Measurements from ENCODE around the gene GALE.
"Not testable (repeated sequence)": the region's sequence is repeated elsewhere in the genome, so short reads cannot be mapped to it uniquely, and the experiment has no call there.

GALE gene

DNA sequence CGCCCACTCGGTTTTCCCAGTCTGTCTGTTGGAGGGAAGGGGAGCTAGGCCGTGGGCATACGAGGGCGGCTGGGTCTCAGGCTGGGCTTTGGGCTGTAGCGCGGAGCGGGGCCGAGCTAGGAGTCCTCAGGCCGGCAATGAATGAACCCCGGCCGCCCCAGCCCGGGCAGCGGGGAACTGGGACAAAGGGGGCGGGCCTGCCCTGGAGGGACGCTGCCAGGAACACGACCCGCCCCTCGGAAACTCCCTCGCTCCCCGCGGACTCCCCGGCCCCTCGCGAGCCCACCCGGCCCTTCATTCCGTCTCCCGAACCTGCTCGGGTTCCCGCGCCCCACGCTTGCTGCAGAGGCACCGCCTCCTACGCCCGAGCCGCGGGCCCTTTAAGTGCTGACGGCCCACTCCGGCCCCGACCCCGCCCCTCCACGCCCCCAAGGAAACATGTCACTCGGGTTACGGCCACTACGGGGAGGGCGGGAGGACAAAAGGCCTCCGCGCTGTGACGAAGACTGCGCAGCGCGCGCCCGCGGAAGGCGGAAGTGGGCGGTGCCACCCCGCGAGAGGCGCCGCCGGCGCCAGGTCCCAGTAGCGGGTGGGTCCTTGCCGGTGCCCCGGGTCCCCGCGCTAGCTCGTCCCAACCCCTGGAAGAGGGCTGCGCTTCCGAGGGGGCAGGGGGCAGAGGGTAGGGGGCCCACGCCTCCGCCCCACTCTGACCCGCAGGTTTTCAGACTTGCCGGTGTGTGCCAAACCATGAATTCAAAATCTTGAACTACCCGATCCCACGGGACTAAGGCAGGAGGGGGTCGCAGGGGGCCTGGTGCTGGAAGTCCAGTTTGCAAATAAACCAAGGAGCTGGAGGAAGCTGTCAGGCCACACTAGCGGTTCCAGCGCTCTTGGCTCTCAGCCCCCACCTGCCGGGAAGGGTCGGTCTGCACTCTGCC, at the start of gene GALE:
Gene GALE (minus strand): TSS at position 355 of the 938 bp plus-strand sequence. CDS start 1,747 bp downstream, outside the sequence.
- FAIRE-seq, result no peak

GRCh38 chr1:23848673-23849616, 48.4 kb upstream of the GALE start:
- no peak for FAIRE-seq

DNA sequence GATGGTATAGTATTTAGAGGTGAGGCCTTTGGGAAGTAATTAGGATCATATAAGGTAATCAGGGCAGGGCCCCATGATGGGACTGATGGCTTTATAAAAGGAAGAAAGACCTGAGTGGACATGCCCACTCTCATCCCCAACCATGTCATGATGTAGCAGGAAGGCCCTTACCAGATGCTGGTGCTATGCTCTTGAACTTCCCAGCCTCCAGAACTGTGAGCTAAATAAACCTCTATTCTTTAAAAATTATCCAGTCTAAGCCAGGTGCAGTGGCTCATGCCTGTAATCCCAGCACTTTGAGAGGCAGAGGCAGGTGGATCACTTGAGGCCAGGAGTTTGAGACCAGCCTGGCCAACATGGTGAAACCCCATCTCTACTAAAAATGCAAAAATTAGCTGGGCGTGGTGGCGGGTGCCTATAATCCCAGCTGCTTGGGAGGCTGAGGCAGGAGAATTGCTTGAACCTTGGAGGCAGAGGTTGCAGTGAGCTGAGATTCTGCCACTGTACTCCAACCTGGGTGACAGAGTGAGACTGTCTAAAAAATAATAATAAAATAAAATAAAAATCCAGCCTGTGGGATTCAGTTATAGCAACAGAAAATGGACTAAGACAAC, 47.0 kb upstream of the GALE start:
- FAIRE-seq, result not testable (repeated sequence)

- no peak for FAIRE-seq
These were observed 44.6 kb upstream of the GALE start for GRCh38 chr1:23845163-23845562.

DNA sequence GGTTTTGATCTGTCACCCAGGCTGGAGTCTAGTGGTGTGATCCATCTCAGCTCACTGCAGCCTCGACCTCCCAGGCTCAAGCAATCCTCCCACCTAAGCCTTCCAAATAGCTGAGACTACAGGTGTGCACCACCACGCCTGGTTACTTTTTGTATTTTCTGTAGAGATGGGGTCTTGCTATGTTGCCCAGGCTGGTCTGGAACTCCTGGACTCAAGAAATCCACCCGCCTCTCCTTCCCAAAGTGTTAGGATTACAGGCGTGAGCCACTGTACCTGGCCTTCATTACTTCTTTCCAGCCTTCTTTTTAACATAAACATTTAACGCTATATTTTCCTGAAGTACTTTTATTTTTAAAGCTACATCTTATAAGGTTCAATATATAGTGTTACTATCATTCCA, 43.1 kb upstream of the GALE start:
- FAIRE-seq, result no peak

GRCh38 chr1:23838401-23838866, 37.9 kb upstream of the GALE start:
- FAIRE-seq, result no peak

GRCh38 chr1:23837908-23838307, 37.4 kb upstream of the GALE start:
- no peak for FAIRE-seq

DNA sequence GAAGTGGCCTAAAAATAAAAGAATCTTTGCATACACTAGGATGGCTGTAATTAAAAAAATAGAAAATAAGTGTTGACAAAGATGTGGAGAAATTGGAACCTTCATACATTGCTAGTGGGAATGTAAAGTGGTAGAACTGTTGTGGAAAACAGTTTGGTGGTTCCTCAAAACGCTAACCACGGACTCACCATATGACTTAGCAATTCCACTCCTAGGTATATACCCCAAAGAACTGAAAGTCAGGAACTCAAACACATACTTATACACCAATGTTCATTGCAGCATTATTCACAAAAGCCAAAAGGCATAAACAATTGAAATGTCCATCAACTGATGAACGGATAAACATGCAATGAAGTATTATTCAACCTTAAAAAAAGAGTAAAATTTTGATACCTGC, 35.5 kb upstream of the GALE start:
- no peak for FAIRE-seq

GRCh38 chr1:23834156-23834555, 33.6 kb upstream of the GALE start:
- FAIRE-seq, result not testable (repeated sequence)

DNA sequence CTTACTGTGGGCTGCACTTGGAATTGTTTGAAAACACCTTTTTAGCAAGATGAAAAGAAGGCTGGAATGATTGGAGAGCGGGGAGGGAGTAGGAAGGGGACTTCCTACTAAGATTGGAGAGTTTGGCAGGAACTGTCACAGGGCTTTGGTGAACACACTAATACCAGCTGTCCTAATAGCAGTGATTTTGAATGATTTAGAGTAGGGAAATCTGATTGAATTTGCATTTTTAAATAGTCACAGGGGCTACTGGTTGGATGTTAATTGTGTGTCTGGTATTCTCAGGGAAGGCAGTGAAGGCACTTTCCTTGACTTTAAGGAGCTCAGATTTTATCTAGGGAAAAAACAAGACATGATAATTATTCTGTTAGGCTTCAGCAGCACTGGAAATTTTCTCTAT, 27.2 kb upstream of the GALE start:
- FAIRE-seq, result no peak

DNA sequence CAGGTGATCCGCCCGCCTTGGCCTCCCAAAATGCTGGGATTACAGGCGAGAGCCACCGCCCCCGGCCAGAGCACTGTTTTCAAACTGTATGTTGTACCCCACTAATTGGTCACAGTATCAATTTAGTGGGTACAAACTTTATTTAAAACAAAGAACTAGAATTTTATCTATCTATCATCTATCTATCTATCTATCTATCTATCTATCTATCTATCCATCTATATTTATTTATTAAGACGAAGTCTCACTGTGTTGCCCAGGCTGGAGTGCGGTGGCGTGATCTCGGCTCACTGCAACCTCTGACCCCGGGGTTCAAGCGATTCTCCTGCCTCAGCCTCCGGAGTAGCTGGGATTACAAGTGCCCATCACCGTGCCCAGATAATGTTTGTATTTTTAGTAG, 26.0 kb upstream of the GALE start:
- not testable (repeated sequence) for FAIRE-seq

GRCh38 chr1:23825762-23826522, 25.4 kb upstream of the GALE start:
- no peak for FAIRE-seq

DNA sequence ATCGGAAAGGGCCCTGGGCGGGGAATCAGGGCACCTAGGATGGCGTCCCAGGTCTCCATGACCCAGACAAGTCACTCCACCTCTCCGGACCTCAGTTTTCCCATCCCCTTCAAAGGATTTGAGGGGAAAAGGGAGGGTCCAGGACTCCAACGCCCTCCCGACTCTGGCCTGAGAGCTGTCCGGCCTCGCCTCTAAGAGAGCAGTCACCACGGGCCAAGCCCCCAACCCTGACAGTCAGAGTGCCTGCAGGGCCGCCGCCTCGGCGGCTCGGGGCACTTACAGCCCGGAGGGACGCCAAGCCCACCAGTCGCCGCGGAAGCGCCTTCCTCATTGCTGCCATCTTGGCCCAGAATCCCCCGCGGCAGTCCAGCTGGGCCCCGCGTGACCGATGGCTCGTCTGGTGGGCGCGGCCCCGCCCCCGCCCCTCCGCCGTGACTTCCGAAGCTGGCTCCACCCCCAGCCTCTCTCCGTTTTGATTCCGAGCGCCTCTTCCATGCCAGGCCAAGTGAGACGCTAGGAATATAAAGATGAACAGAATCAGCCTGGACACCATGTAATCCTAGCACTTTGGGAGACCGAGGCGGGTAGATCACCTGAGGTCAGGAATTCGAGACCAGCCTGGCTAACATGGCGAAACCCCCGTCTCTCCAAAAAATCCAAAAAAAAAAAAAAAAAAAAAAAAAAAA, 24.7 kb upstream of the GALE start, which contains the start of gene HMGCL:
Gene HMGCL (minus strand): TSS at position 354 of the 686 bp plus-strand sequence. CDS start 14 bp downstream, at position 340.
- FAIRE-seq, result no peak

DNA sequence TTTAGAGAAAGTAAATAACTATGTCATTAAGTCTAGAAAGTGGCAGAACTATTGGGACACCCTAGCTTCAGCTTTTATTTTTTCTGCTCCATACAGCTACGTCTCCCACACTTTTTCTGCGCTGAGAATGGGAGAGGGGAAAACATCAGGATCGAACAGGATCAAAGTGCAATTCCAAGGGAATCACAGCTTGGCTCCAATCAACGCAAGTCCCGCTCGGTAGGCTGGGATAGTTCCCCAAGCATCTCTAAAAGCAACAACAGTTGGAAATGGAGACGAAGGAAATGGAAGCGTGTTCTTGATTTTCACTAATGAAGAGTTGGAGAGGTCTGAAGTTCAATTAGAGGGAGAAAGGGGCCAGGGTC, 24.1 kb upstream of the GALE start:
- no peak for FAIRE-seq

DNA sequence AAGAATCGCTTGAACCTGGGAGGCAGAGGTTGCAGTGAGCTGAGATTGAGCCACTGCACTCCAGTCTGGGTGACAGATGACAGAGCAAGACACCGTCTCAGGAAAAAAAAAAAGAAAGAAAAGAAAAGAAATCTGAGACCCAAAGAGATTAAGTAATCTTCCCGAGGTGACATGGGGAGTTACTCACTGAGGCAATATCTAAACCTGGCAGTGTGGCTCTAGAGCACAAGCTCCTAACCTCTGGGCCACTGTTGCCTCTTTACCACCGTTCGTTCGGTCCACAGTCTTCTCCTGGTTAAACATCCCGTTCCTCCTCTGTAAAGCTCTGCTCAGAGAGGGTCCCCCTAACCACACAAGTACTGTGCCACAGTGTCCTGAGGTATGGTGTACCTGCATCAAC, 23.2 kb upstream of the GALE start:
- no peak for FAIRE-seq

- FAIRE-seq, result no peak
These were observed 17.1 kb upstream of the GALE start for GRCh38 chr1:23817633-23818032.

- FAIRE-seq, result no peak
These were observed 16.4 kb upstream of the GALE start for GRCh38 chr1:23816906-23817305.

DNA sequence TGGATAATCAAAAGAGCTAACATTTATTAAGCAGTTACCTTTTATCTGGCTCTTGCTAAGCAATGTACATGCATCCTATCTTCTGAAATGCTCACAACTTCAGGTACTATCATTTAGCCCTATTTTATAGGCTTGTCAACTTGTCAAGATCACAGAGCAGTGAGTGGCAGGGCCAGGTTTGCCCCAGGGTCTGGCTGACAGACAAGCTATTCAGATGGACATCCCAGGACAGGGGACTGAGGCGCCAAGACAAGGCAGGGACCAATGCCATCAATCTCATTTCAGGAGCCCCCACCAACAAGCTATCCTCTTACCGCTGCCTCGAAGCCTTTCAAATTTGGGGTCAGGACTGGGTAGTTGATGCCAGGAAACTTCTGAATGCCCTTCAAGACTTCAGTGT, 15.8 kb upstream of the GALE start:
- FAIRE-seq, result no peak

DNA sequence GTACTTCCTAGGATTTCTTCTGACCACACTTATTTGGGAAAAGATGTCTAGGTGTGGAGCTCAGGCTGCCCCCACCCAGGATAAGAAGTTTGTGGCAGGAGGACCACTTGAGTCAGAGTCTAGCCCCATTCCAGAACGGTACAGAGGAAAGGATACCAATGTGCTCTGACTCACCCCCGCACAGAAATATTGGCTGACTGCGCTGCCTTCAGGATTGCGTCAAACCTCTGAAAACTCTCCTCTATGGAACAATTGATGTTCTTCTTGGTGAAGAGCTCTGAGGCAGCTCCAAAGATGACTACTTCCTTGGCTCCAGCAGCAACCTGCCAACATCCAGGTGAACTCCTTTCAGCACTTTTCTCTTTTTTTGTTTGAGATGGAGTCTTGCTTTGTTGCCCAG, 13.5 kb upstream of the GALE start:
- FAIRE-seq, result no peak

GRCh38 chr1:23810818-23811540, 10.4 kb upstream of the GALE start:
- no peak for FAIRE-seq

DNA sequence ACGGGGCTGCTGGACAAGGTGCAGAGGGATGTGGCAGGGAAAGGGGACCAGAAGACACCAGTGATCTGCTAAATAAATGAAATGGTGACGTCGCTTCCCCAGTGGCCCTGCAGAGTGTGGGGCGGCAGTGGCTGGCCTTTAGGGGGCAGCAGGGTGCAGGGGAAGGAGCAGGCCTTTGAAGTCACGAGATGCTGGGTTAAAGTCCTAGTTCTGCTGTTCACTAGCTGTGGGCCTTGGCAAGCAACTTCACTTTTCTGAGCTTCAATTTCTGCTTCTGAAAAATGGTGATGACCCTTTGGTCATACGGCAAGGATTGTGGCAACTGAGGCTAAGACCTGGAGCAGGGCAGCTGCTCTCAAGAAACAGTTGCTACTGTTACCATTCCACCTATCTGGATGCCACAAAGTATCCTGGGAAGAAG, 9.2 kb upstream of the GALE start:
- no peak for FAIRE-seq

All from endometrium (tissue), 2 donors.